Measurements from ENCODE around the gene PRKG1. TPM values are rescaled to one million over a fixed set of nuclear protein-coding genes. Genes with fewer than 3 reads are reported as not detected.

PRKG1 gene
- total and polyA plus RNA-seq, 2 of the 8 experiments (the other 6 are each of a cell fraction or from before 2014, with no cell fraction given) = 4.2 to 15.2 TPM

DNA sequence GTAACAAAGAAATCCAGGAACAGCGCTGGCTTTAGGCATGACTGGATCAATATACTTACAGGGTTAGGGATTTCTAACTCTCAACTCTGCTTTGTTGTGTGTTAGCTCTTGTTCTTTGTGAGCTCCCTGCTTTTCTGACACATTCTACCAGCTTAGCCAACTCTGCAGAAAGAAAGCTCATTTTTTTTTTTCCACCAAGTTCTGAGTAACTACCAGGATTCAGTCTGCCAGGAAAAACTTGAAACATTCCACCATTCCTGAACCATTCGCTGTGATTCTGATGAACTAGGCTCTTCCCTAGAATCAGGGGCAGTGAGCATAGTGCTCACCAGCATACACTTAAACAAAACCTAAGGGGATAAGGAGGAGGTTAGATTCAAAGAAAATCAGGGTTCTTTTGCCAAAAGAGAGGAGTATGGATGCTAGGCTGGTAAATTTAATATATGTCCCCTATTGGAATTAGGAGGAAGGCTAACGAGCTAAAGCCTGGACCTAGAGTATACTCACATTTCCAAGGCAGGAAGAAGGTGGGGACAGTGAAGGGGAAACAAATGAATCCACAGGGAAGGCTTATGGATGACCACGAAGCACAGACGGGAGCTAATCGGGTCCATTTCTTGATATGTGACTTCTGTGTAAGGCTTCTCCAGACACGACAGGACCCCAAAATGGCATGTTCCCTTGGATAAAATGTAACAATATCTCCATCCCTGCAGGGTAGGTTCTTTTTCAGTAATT is 183.4 kb downstream of the PRKG1 start (continued):
- TF ChIP-seq, protein P1, sequence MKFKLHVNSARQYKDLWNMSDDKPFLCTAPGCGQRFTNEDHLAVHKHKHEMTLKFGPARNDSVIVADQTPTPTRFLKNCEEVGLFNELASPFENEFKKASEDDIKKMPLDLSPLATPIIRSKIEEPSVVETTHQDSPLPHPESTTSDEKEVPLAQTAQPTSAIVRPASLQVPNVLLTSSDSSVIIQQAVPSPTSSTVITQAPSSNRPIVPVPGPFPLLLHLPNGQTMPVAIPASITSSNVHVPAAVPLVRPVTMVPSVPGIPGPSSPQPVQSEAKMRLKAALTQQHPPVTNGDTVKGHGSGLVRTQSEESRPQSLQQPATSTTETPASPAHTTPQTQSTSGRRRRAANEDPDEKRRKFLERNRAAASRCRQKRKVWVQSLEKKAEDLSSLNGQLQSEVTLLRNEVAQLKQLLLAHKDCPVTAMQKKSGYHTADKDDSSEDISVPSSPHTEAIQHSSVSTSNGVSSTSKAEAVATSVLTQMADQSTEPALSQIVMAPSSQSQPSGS (IDR thresholded peaks at IDR 0.05; ENCODE audit: low read length) = no peak

Measured in H1 (cell line).